ENCODE results near the gene SERPING1. TPM values are rescaled to one million over a fixed set of nuclear protein-coding genes. Genes with fewer than 3 reads are reported as not detected.

SERPING1 gene
- polyA plus RNA-seq, 1 donor from 2014 or later, result 0.22 TPM

GRCh38 chr11:57560146-57560545, 37.3 kb upstream of the SERPING1 start:
- no peaks in the 10 kb centered on the region for H4K20me1 ChIP-seq (ENCODE audit: insufficient read depth)
- no peak for TF ChIP-seq TAF1 (IDR thresholded peaks at IDR 0.05; ENCODE audit: low read depth)
- no peak for TF ChIP-seq SMC3 (conservative IDR thresholded peaks at IDR 0.05; ENCODE audit: poor library complexity)
- TF ChIP-seq POLR2AphosphoS5 (IDR thresholded peaks at IDR 0.05), result no peak
- no peak for TF ChIP-seq REST (IDR thresholded peaks at IDR 0.05; ENCODE audit: borderline replicate concordance)
- no peak for TF ChIP-seq MXI1 (conservative IDR thresholded peaks at IDR 0.05; ENCODE audit: poor library complexity, severe bottlenecking)
- TF ChIP-seq CTCF (IDR thresholded peaks at IDR 0.05; ENCODE audit: poor library complexity, severe bottlenecking), result no peak
- TF ChIP-seq EZH2 (IDR thresholded peaks at IDR 0.05; ENCODE audit: borderline replicate concordance, insufficient read depth, low read length, poor library complexity, severe bottlenecking), result no peak
- TF ChIP-seq EP300 (conservative IDR thresholded peaks at IDR 0.05; ENCODE audit: poor library complexity, severe bottlenecking), result no peak
- no peak for TF ChIP-seq RAD21 (conservative IDR thresholded peaks at IDR 0.05)
- no peaks in the 10 kb centered on the region for H3K9me2 ChIP-seq (ENCODE audit: insufficient read depth, low read length)
- no peak overlapping the region for H3K4me3 ChIP-seq (ENCODE audit: low read length)
- no peak overlapping the region for H3K27ac ChIP-seq (ENCODE audit: low read length)
- no peak overlapping the region for H3K4me2 ChIP-seq (ENCODE audit: low read length)
- H3K27me3 ChIP-seq (ENCODE audit: insufficient read depth, low read depth, low read length), result no peaks in the 10 kb centered on the region
- H2AFZ ChIP-seq (ENCODE audit: low read depth, low read length), result no peak overlapping the region
- no peaks in the 10 kb centered on the region for H3F3A ChIP-seq (ENCODE audit: insufficient read depth, low read length, poor library complexity, severe bottlenecking)
- no peaks in the 10 kb centered on the region for H3K9me3 ChIP-seq (ENCODE audit: low read length)
- H3K36me3 ChIP-seq (ENCODE audit: insufficient read depth, low read length), result no peaks in the 10 kb centered on the region
- H3K9ac ChIP-seq (ENCODE audit: low read length), result no peak overlapping the region
- H3K79me2 ChIP-seq (replicated peaks; ENCODE audit: insufficient read depth, low read length), result peaks cover 17% of the 10 kb centered on the region

- TF ChIP-seq POLR2AphosphoS5 (IDR thresholded peaks at IDR 0.05) (no peak), SMC3 (conservative IDR thresholded peaks at IDR 0.05; ENCODE audit: poor library complexity) (no peak), EZH2 (IDR thresholded peaks at IDR 0.05; ENCODE audit: borderline replicate concordance, insufficient read depth, low read length, poor library complexity, severe bottlenecking) (no peak), TAF1 (IDR thresholded peaks at IDR 0.05; ENCODE audit: low read depth) (no peak)
- Histone ChIP-seq H3K9ac (ENCODE audit: low read length) (no peak overlapping the region), H3K79me2 (replicated peaks; ENCODE audit: insufficient read depth, low read length) (peaks cover 37% of the 10 kb centered on the region), H3K36me3 (ENCODE audit: insufficient read depth, low read length) (no peaks in the 10 kb centered on the region), H3F3A (ENCODE audit: insufficient read depth, low read length, poor library complexity, severe bottlenecking) (no peaks in the 10 kb centered on the region), H3K4me3 (ENCODE audit: low read length) (no peak overlapping the region), H4K20me1 (ENCODE audit: insufficient read depth) (no peaks in the 10 kb centered on the region), H3K9me3 (ENCODE audit: low read length) (no peaks in the 10 kb centered on the region), H3K27me3 (ENCODE audit: insufficient read depth, low read depth, low read length) (no peaks in the 10 kb centered on the region), H2AFZ (ENCODE audit: low read depth, low read length) (no peak overlapping the region), H3K4me2 (ENCODE audit: low read length) (no peak overlapping the region), H3K27ac (ENCODE audit: low read length) (no peak overlapping the region), H3K9me2 (ENCODE audit: insufficient read depth, low read length) (no peaks in the 10 kb centered on the region)
These were observed 34.9 kb upstream of the SERPING1 start for GRCh38 chr11:57562596-57562995.
